Putamen (tissue), 1 donor: ENCODE measurements around the gene FBN2.
"Not testable (repeated sequence)": the region's sequence is repeated elsewhere in the genome, so short reads cannot be mapped to it uniquely, and the experiment has no call there.

Source experiments
- DNase-seq: peaks from one replicate; pipeline ENCODE4 v3.0.0-alpha.2; 2016; ENCODE audit warnings: low spot score

Gene FBN2

GRCh38 chr5:128478386-128479368, 59.4 kb downstream of the FBN2 start:
- DNase-seq = no peak

- no peak for DNase-seq
Measured at GRCh38 chr5:128477944-128478343, 60.1 kb downstream of the FBN2 start.

GRCh38 chr5:128475693-128476092, 62.4 kb downstream of the FBN2 start:
- DNase-seq = no peak

- DNase-seq = no peak
Measured at GRCh38 chr5:128472919-128473318, 65.1 kb downstream of the FBN2 start.

- no peak for DNase-seq
Measured at GRCh38 chr5:128472036-128472435, 66.0 kb downstream of the FBN2 start.

- DNase-seq = no peak
Measured at GRCh38 chr5:128470663-128471062, 67.4 kb downstream of the FBN2 start.

GRCh38 chr5:128469912-128470311, 68.1 kb downstream of the FBN2 start:
- no peak for DNase-seq

- no peak for DNase-seq
Measured at GRCh38 chr5:128466980-128467379, 71.1 kb downstream of the FBN2 start.

- DNase-seq = no peak
Measured at GRCh38 chr5:128466554-128466953, 71.5 kb downstream of the FBN2 start.

GRCh38 chr5:128464596-128464995, 73.4 kb downstream of the FBN2 start:
- no peak for DNase-seq

GRCh38 chr5:128462330-128462729, 75.7 kb downstream of the FBN2 start:
- DNase-seq = no peak

GRCh38 chr5:128457147-128457915, 80.7 kb downstream of the FBN2 start:
- not testable (repeated sequence) for DNase-seq

GRCh38 chr5:128455841-128456361, 82.1 kb downstream of the FBN2 start:
- DNase-seq = no peak

GRCh38 chr5:128453121-128453520, 84.9 kb downstream of the FBN2 start:
- DNase-seq = no peak

GRCh38 chr5:128447224-128447623, 90.8 kb downstream of the FBN2 start:
- DNase-seq = not testable (repeated sequence)

- no peak for DNase-seq
Measured at GRCh38 chr5:128441941-128442350, 96.1 kb downstream of the FBN2 start.

GRCh38 chr5:128441165-128441564, 96.9 kb downstream of the FBN2 start:
- DNase-seq = no peak

- DNase-seq = no peak
Measured at GRCh38 chr5:128436749-128437188, 101.3 kb downstream of the FBN2 start.

GRCh38 chr5:128435861-128436260, 102.2 kb downstream of the FBN2 start:
- no peak for DNase-seq

GRCh38 chr5:128434993-128435392, 103.1 kb downstream of the FBN2 start:
- DNase-seq = no peak

GRCh38 chr5:128432913-128433440, 105.1 kb downstream of the FBN2 start:
- DNase-seq = no peak

- DNase-seq = no peak
Measured at GRCh38 chr5:128427921-128428320, 110.1 kb downstream of the FBN2 start.
